HUES6 (cell line): ENCODE data around the gene BPI.
"Not testable (repeated sequence)": the region's sequence is repeated elsewhere in the genome, so short reads cannot be mapped to it uniquely, and the experiment has no call there.

ENCODE experiments used
- H3K27ac ChIP-seq: 2 replicates; pipeline ENCODE4 v1.7.0; 2013; ENCODE audit warnings: low read depth, mild to moderate bottlenecking, low read length, inconsistent platforms
- H3K27me3 ChIP-seq: 2 replicates; pipeline ENCODE4 v1.6.1; 2013; ENCODE audit warnings: low read length; ENCODE audit not compliant: control insufficient read depth, insufficient read depth
- H3K36me3 ChIP-seq: 2 replicates; pipeline ENCODE4 v1.6.1; 2013; ENCODE audit warnings: low read length; ENCODE audit not compliant: control insufficient read depth, insufficient read depth
- H3K4me1 ChIP-seq: 2 replicates; pipeline ENCODE4 v1.6.1; 2013; ENCODE audit warnings: low read length; ENCODE audit not compliant: control insufficient read depth, insufficient read depth
- H3K4me3 ChIP-seq: 2 replicates; pipeline ENCODE4 v1.5.1; 2013; ENCODE audit warnings: low read depth, low read length
- H3K9ac ChIP-seq: one replicate; pipeline ENCODE4 v1.6.1; 2013; ENCODE audit warnings: mild to moderate bottlenecking, low read length
- H3K9me3 ChIP-seq: 2 replicates; pipeline ENCODE4 v1.6.1; 2013; ENCODE audit warnings: low read depth, low read length; ENCODE audit not compliant: control insufficient read depth, insufficient read depth

Gene BPI

GRCh38 chr20:38336726-38337125 is 32.8 kb downstream of the BPI start:
- Histone ChIP-seq H3K27me3 (no peaks in the 10 kb centered on the region), H3K4me3 (no peak overlapping the region), H3K9me3 (peaks cover 7% of the 10 kb centered on the region), H3K36me3 (no peaks in the 10 kb centered on the region), H3K9ac (no peak overlapping the region), H3K27ac (no peak overlapping the region), H3K4me1 (peaks cover 12% of the 10 kb centered on the region)

GRCh38 chr20:38337561-38338140 is 33.7 kb downstream of the BPI start:
- no peak overlapping the region for H3K27ac ChIP-seq
- no peaks in the 10 kb centered on the region for H3K36me3 ChIP-seq
- peaks cover 19% of the 10 kb centered on the region for H3K4me1 ChIP-seq
- H3K27me3 ChIP-seq = no peaks in the 10 kb centered on the region
- peaks cover 7% of the 10 kb centered on the region for H3K9me3 ChIP-seq
- H3K9ac ChIP-seq = no peak overlapping the region
- H3K4me3 ChIP-seq = no peak overlapping the region

GRCh38 chr20:38338849-38339520 is 35.0 kb downstream of the BPI start:
- no peaks in the 10 kb centered on the region for H3K36me3 ChIP-seq
- H3K4me1 ChIP-seq = peaks cover 22% of the 10 kb centered on the region
- no peak overlapping the region for H3K27ac ChIP-seq
- H3K9me3 ChIP-seq = peaks cover 7% of the 10 kb centered on the region
- no peak overlapping the region for H3K9ac ChIP-seq
- H3K4me3 ChIP-seq = no peak overlapping the region
- no peaks in the 10 kb centered on the region for H3K27me3 ChIP-seq

GRCh38 chr20:38339521-38339896 is 35.6 kb downstream of the BPI start:
- not testable (repeated sequence) for H3K27me3 ChIP-seq, H3K36me3 ChIP-seq, H3K9me3 ChIP-seq, H3K27ac ChIP-seq, H3K9ac ChIP-seq, H3K4me3 ChIP-seq
- H3K4me1 ChIP-seq = peaks cover 22% of the 10 kb centered on the region

GRCh38 chr20:38339997-38340396 is 36.0 kb downstream of the BPI start:
- Histone ChIP-seq H3K27ac (no peak overlapping the region), H3K4me1 (peaks cover 22% of the 10 kb centered on the region), H3K4me3 (no peak overlapping the region), H3K9ac (no peak overlapping the region), H3K36me3 (no peaks in the 10 kb centered on the region), H3K27me3 (no peaks in the 10 kb centered on the region), H3K9me3 (peaks cover 7% of the 10 kb centered on the region)

GRCh38 chr20:38340693-38341092 is 36.7 kb downstream of the BPI start:
- Histone ChIP-seq H3K27ac (no peak overlapping the region), H3K9me3 (peaks cover 7% of the 10 kb centered on the region), H3K36me3 (no peaks in the 10 kb centered on the region), H3K27me3 (no peaks in the 10 kb centered on the region), H3K4me3 (no peak overlapping the region), H3K4me1 (peaks cover 22% of the 10 kb centered on the region), H3K9ac (no peak overlapping the region)

GRCh38 chr20:38342216-38342615 is 38.3 kb downstream of the BPI start:
- Histone ChIP-seq H3K4me1 (peaks cover 22% of the 10 kb centered on the region), H3K27ac (peak overlapping the region; percentile 4; the same call in 1 of the 2 replicates), H3K36me3 (no peaks in the 10 kb centered on the region), H3K27me3 (no peaks in the 10 kb centered on the region), H3K4me3 (no peak overlapping the region), H3K9ac (no peak overlapping the region), H3K9me3 (peaks cover 7% of the 10 kb centered on the region)

GRCh38 chr20:38342713-38343310 is 38.9 kb downstream of the BPI start:
- Histone ChIP-seq H3K4me1 (peaks cover 22% of the 10 kb centered on the region), H3K4me3 (no peak overlapping the region), H3K9ac (no peak overlapping the region), H3K27me3 (no peaks in the 10 kb centered on the region), H3K9me3 (peaks cover 6% of the 10 kb centered on the region), H3K27ac (peak overlapping the region; percentile 4; the same call in 1 of the 2 replicates), H3K36me3 (no peaks in the 10 kb centered on the region)

- Histone ChIP-seq H3K27ac (no peak overlapping the region), H3K36me3 (no peaks in the 10 kb centered on the region), H3K9ac (no peak overlapping the region), H3K4me3 (no peak overlapping the region), H3K9me3 (no peaks in the 10 kb centered on the region), H3K27me3 (no peaks in the 10 kb centered on the region), H3K4me1 (peaks cover 22% of the 10 kb centered on the region)
Measured at GRCh38 chr20:38343311-38344106, 39.6 kb downstream of the BPI start.

- no peaks in the 10 kb centered on the region for H3K9me3 ChIP-seq
- no peak overlapping the region for H3K4me3 ChIP-seq
- peaks cover 19% of the 10 kb centered on the region for H3K4me1 ChIP-seq
- no peaks in the 10 kb centered on the region for H3K27me3 ChIP-seq
- no peak overlapping the region for H3K27ac ChIP-seq
- no peaks in the 10 kb centered on the region for H3K36me3 ChIP-seq
- no peak overlapping the region for H3K9ac ChIP-seq
Measured at GRCh38 chr20:38344107-38344701, 40.2 kb downstream of the BPI start.
